ENCODE measurements around the gene RO60.

Gene RO60

DNA sequence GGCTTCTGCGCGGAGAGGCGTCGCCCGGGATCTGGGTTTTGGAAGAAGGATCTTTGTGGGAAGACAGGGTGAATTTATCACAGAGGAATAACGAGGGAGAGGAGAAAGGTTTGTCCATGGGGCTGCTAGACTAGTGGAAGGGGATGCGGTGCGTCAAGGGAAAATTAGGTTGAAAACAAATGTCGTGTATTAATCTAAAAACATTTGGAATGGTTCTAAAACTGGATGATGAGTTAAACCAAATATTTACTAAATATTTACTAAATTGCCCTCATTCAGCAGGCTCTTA lies 647 bp downstream of the RO60 start:
- TF ChIP-seq SPI1 (IDR thresholded peaks at IDR 0.05; ENCODE audit: borderline replicate concordance, low read depth) = no peak
- TF ChIP-seq POLR2AphosphoS5 (IDR thresholded peaks at IDR 0.05; ENCODE audit: low read depth) = no peak
- TF ChIP-seq, protein P1, sequence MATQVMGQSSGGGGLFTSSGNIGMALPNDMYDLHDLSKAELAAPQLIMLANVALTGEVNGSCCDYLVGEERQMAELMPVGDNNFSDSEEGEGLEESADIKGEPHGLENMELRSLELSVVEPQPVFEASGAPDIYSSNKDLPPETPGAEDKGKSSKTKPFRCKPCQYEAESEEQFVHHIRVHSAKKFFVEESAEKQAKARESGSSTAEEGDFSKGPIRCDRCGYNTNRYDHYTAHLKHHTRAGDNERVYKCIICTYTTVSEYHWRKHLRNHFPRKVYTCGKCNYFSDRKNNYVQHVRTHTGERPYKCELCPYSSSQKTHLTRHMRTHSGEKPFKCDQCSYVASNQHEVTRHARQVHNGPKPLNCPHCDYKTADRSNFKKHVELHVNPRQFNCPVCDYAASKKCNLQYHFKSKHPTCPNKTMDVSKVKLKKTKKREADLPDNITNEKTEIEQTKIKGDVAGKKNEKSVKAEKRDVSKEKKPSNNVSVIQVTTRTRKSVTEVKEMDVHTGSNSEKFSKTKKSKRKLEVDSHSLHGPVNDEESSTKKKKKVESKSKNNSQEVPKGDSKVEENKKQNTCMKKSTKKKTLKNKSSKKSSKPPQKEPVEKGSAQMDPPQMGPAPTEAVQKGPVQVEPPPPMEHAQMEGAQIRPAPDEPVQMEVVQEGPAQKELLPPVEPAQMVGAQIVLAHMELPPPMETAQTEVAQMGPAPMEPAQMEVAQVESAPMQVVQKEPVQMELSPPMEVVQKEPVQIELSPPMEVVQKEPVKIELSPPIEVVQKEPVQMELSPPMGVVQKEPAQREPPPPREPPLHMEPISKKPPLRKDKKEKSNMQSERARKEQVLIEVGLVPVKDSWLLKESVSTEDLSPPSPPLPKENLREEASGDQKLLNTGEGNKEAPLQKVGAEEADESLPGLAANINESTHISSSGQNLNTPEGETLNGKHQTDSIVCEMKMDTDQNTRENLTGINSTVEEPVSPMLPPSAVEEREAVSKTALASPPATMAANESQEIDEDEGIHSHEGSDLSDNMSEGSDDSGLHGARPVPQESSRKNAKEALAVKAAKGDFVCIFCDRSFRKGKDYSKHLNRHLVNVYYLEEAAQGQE (IDR thresholded peaks at IDR 0.05; ENCODE audit: insufficient replicate concordance, low read depth) = no peak
- TF ChIP-seq GABPA (IDR thresholded peaks at IDR 0.05; ENCODE audit: low read depth) = no peak
- TF ChIP-seq, protein P2, sequence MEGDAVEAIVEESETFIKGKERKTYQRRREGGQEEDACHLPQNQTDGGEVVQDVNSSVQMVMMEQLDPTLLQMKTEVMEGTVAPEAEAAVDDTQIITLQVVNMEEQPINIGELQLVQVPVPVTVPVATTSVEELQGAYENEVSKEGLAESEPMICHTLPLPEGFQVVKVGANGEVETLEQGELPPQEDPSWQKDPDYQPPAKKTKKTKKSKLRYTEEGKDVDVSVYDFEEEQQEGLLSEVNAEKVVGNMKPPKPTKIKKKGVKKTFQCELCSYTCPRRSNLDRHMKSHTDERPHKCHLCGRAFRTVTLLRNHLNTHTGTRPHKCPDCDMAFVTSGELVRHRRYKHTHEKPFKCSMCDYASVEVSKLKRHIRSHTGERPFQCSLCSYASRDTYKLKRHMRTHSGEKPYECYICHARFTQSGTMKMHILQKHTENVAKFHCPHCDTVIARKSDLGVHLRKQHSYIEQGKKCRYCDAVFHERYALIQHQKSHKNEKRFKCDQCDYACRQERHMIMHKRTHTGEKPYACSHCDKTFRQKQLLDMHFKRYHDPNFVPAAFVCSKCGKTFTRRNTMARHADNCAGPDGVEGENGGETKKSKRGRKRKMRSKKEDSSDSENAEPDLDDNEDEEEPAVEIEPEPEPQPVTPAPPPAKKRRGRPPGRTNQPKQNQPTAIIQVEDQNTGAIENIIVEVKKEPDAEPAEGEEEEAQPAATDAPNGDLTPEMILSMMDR (IDR thresholded peaks at IDR 0.05; ENCODE audit: insufficient read depth, low read length) = no peak
- DNase-seq (ENCODE audit: low read depth in 1 of 2, low spot score in 1 of 2) = no peak
- Histone ChIP-seq H3K27ac (replicated peaks) (peak overlapping the region; percentile 92), H3K4me3 (replicated peaks; ENCODE audit: insufficient read depth, low read length) (peak overlapping the region; percentile 86), H3K27me3 (ENCODE audit: insufficient read depth, poor library complexity, severe bottlenecking) (no peaks in the 10 kb centered on the region)

DNA sequence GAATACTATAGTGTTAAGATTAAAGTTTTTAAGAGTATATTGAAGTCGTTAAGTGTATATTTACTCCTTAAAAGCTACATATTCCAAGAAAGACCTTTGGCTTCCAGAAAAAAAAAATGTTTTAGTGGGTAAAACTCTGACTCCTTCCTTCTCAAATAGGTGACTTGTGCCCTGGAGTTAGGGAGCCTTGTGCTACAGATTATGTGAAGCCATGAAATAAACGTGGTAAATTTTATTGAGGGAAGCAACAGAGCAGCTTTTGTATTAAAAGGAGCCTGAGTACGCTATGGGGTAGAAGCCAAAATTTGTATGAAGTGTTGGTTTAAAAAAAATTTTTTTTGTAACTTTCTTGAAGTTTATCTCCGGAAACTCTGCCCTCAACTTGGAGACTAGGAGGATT lies 994 bp downstream of the RO60 start:
- no peak for DNase-seq (ENCODE audit: low read depth in 1 of 2, low spot score in 1 of 2)
- Histone ChIP-seq H3K27me3 (ENCODE audit: insufficient read depth, poor library complexity, severe bottlenecking) (no peaks in the 10 kb centered on the region), H3K27ac (replicated peaks) (peak overlapping the region; percentile 92), H3K4me3 (replicated peaks; ENCODE audit: insufficient read depth, low read length) (peak overlapping the region; percentile 86)
- no peak for TF ChIP-seq SPI1 (IDR thresholded peaks at IDR 0.05; ENCODE audit: borderline replicate concordance, low read depth)
- TF ChIP-seq POLR2AphosphoS5 (IDR thresholded peaks at IDR 0.05; ENCODE audit: low read depth) = no peak
- TF ChIP-seq, protein P1 (IDR thresholded peaks at IDR 0.05; ENCODE audit: insufficient replicate concordance, low read depth) = no peak
- TF ChIP-seq, protein P2 (IDR thresholded peaks at IDR 0.05; ENCODE audit: insufficient read depth, low read length) = no peak
- TF ChIP-seq GABPA (IDR thresholded peaks at IDR 0.05; ENCODE audit: low read depth) = no peak

DNA sequence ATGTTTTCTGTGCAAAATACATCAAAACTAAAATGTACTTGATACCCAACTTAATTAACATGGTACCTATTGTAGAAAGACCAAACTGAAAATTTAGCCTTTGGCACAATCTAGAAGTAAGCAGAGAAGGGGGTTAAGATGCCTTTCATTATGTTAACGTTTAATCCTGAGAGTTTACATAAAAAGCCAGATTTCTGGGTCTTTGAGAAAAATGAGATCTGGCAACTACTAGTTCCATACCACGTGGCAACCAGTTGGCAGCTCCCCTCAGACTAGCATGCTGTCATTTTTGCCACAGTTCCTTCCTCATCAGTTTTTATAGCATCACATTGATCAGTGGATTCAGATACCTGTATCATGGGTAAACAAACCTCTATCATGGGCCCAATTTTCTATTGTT lies 1.5 kb downstream of the RO60 start:
- peak overlapping the region; percentile 86 for H3K4me3 ChIP-seq (replicated peaks; ENCODE audit: insufficient read depth, low read length)
- DNase-seq (ENCODE audit: low read depth in 1 of 2, low spot score in 1 of 2) = peak in 1 of 2 experiments; percentile 42
- TF ChIP-seq, protein P1 (IDR thresholded peaks at IDR 0.05; ENCODE audit: insufficient replicate concordance, low read depth) = no peak
- TF ChIP-seq SPI1 (IDR thresholded peaks at IDR 0.05; ENCODE audit: borderline replicate concordance, low read depth) = peak; percentile 38; the same call in 1 of the 2 replicates
- H3K27me3 ChIP-seq (ENCODE audit: insufficient read depth, poor library complexity, severe bottlenecking) = no peaks in the 10 kb centered on the region
- H3K27ac ChIP-seq (replicated peaks) = peak overlapping the region; percentile 92
